Loucy (cell line): ENCODE measurements around the gene PCSK2.

ENCODE experiments used
- H2AFZ ChIP-seq: fragments of 200-600 bp; sonication (generic); 2 replicates; pipeline ENCODE4 v1.6.0; 2016; ENCODE audit warnings: antibody characterized with exemption, mild to moderate bottlenecking, low read length, moderate library complexity
- H3F3A ChIP-seq: fragments of 200-600 bp; 2 replicates; pipeline ENCODE4 v1.6.0; 2016; ENCODE audit warnings: antibody characterized with exemption, low read depth, mild to moderate bottlenecking
- H3K27me3 ChIP-seq: fragments of 200-600 bp; sonication (generic); 2 replicates; pipeline ENCODE4 v1.6.1; 2014; ENCODE audit warnings: low read length, mild to moderate bottlenecking; ENCODE audit not compliant: insufficient read depth, poor library complexity, severe bottlenecking
- H3K36me3 ChIP-seq: fragments of 200-600 bp; sonication (generic); 2 replicates; pipeline ENCODE4 v1.6.1; 2016; ENCODE audit warnings: low read length; ENCODE audit not compliant: insufficient read depth
- H3K4me1 ChIP-seq: fragments of 200-600 bp; sonication (generic); 2 replicates; pipeline ENCODE4 v1.5.1; 2014; ENCODE audit warnings: low read length, mild to moderate bottlenecking; ENCODE audit not compliant: insufficient read depth, poor library complexity, severe bottlenecking
- H3K4me2 ChIP-seq: fragments of 200-600 bp; sonication (generic); 2 replicates; pipeline ENCODE4 v1.6.0; 2014; ENCODE audit warnings: antibody characterized with exemption, low read length, low read depth, mild to moderate bottlenecking; ENCODE audit not compliant: poor library complexity, severe bottlenecking
- H3K4me3 ChIP-seq: fragments of 200-600 bp; sonication (generic); 2 replicates; pipeline ENCODE4 v1.5.1; 2014; ENCODE audit warnings: low read length, mild to moderate bottlenecking, mixed read lengths; ENCODE audit not compliant: poor library complexity, severe bottlenecking
- H3K79me2 ChIP-seq: fragments of 200-600 bp; sonication (generic); 2 replicates; pipeline ENCODE4 v1.6.1; 2014; ENCODE audit warnings: low read length; ENCODE audit not compliant: insufficient read depth
- H3K9ac ChIP-seq: fragments of 200-600 bp; sonication (generic); 2 replicates; pipeline ENCODE4 v1.6.0; 2014; ENCODE audit warnings: mild to moderate bottlenecking, low read depth, low read length, moderate library complexity; ENCODE audit not compliant: poor library complexity, severe bottlenecking
- H3K9me2 ChIP-seq: fragments of 200-600 bp; sonication (generic); replicated peaks from 2 replicates; pipeline ENCODE4 v1.6.1; 2016; ENCODE audit warnings: low read depth, low read length, mixed read lengths
- H3K9me3 ChIP-seq: fragments of 200-600 bp; sonication (generic); 2 replicates; pipeline ENCODE4 v1.6.1; 2014; ENCODE audit warnings: mild to moderate bottlenecking, antibody characterized with exemption, low read length, low read depth; ENCODE audit not compliant: insufficient read depth
- H4K20me1 ChIP-seq: fragments of 200-600 bp; sonication (generic); 2 replicates; pipeline ENCODE4 v1.6.0; 2014; ENCODE audit warnings: antibody characterized with exemption, low read length, mild to moderate bottlenecking; ENCODE audit not compliant: insufficient read depth, poor library complexity, severe bottlenecking
- CTCF ChIP-seq: fragments of 200-600 bp; sonication (generic); conservative IDR thresholded peaks from 2 replicates; pipeline ENCODE4 v1.5.1; 2014; ENCODE audit warnings: mild to moderate bottlenecking, antibody characterized with exemption, low read length
- EZH2phosphoT487 ChIP-seq: fragments of 200-600 bp; IDR thresholded peaks from 2 replicates; pipeline ENCODE4 v1.6.1; 2018; ENCODE audit warnings: antibody characterized with exemption, mild to moderate bottlenecking, moderate library complexity, borderline replicate concordance

PCSK2 gene

GRCh38 chr20:17345321-17345720 is 118.5 kb downstream of the PCSK2 start:
- TF ChIP-seq CTCF (no peak), EZH2phosphoT487 (no peak)
- Histone ChIP-seq H3K27me3 (no peaks in the 10 kb centered on the region), H4K20me1 (no peaks in the 10 kb centered on the region), H3K9me2 (no peaks in the 10 kb centered on the region), H3K4me2 (no peak overlapping the region), H3K36me3 (no peaks in the 10 kb centered on the region), H3K4me3 (no peak overlapping the region), H3K79me2 (no peaks in the 10 kb centered on the region), H3F3A (no peaks in the 10 kb centered on the region), H2AFZ (no peak overlapping the region), H3K4me1 (no peaks in the 10 kb centered on the region), H3K9me3 (no peaks in the 10 kb centered on the region), H3K9ac (no peak overlapping the region)

- Histone ChIP-seq H3K4me1 (no peaks in the 10 kb centered on the region), H4K20me1 (no peaks in the 10 kb centered on the region), H3K36me3 (no peaks in the 10 kb centered on the region), H3K9ac (no peak overlapping the region), H3F3A (no peaks in the 10 kb centered on the region), H3K79me2 (no peaks in the 10 kb centered on the region), H3K9me3 (no peaks in the 10 kb centered on the region), H3K27me3 (no peaks in the 10 kb centered on the region), H3K4me3 (no peak overlapping the region), H3K4me2 (no peak overlapping the region), H2AFZ (no peak overlapping the region), H3K9me2 (no peaks in the 10 kb centered on the region)
- no peak for TF ChIP-seq CTCF
- TF ChIP-seq EZH2phosphoT487 = no peak
These were observed 123.5 kb downstream of the PCSK2 start for GRCh38 chr20:17350321-17350720.

DNA sequence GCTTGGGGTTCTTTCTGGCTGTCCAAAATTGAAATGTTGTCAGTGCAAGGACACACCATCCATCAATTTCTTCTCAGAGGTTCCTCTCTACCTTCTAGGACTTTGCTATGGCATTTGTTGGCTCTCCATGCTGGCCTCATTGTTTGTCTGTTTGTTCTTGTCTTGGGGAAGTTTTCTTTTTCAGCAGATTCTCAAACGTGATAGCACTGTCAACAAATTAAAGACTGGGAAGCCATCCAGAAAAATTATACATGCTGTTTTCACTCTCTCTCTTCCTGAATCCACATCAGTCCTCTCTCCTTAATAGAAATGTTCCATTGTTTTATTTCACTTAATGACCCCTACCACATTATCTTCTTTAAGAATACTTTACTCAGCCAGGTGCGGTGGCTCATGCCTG is 130.4 kb downstream of the PCSK2 start:
- H3K9me3 ChIP-seq = no peaks in the 10 kb centered on the region

More for the DNA sequence above, 130.4 kb downstream of the PCSK2 start:
- Histone ChIP-seq H3K36me3 (no peaks in the 10 kb centered on the region), H2AFZ (no peak overlapping the region), H4K20me1 (no peaks in the 10 kb centered on the region), H3K4me2 (no peak overlapping the region), H3K4me3 (no peak overlapping the region), H3K79me2 (no peaks in the 10 kb centered on the region), H3K4me1 (no peaks in the 10 kb centered on the region), H3K9me2 (no peaks in the 10 kb centered on the region; the same call in 1 of the 2 replicates), H3K9ac (no peak overlapping the region), H3F3A (no peaks in the 10 kb centered on the region), H3K27me3 (no peaks in the 10 kb centered on the region)
- TF ChIP-seq EZH2phosphoT487 = no peak
- no peak for TF ChIP-seq CTCF
